Embryonic facial prominence (tissue), 1 donor: ENCODE data around the gene WLS.

Experiments
- DNase-seq: peaks from one replicate; pipeline ENCODE4 v3.0.0-alpha.2; 2016; ENCODE audit errors: extremely low spot score

The WLS gene

GRCh38 chr1:68093737-68094136 lies 138.6 kb downstream of the WLS start:
- DNase-seq = no peak

DNA sequence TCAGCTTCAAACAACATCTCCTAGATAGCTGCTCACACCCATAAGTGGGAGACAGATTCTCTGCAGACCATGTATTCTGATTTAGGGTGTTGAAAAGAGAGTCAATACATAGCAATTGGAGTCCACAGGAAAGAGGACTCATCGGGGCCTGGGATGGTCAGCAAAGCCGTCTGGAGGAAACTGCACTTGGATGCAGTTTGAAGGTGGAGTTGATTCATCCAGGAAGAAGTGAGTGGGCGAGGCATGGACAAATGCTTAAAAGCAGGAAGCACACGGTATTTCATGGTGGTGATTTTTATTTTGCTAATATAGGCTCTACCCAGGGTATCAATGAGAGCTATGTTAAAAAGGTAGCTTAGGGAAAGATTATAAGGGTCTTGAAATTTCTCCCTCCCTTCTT lies 145.1 kb downstream of the WLS start:
- DNase-seq = no peak

GRCh38 chr1:68085752-68086151 lies 146.6 kb downstream of the WLS start:
- DNase-seq = no peak

GRCh38 chr1:68083686-68084085 lies 148.6 kb downstream of the WLS start:
- DNase-seq = no peak

- no peak for DNase-seq
Observed at GRCh38 chr1:68081775-68082283, 150.5 kb downstream of the WLS start.

- DNase-seq = no peak
Observed at GRCh38 chr1:68078647-68079046, 153.7 kb downstream of the WLS start.
